Calu3 (cell line): ENCODE data around the gene GLB1L. TPM values are rescaled to one million over a fixed set of nuclear protein-coding genes. Genes with fewer than 3 reads are reported as not detected.

Experiments
- BruUV-seq: library from RNA; stranded (reverse); fragments of 400-500 nt; replicated peaks from 2 replicates; lab custom pipeline; 2021; lab: Mats Ljungman, UMichigan
- CTCF ChIA-PET: fragments of 300-600 bp; sonication (Branson Sonifier 250); formaldehyde crosslinking; loops from one replicate; lab custom pipeline; 2022; ENCODE audit warnings: antibody characterized with exemption; lab: Charles Lee
- DNase-seq: peaks from one replicate; pipeline ENCODE4 v3.0.0; 2022
- H3K27ac Mint-ChIP-seq: one replicate; pipeline ENCODE4 v1.8.0; 2022; ENCODE audit warnings: mixed read lengths; ENCODE audit not compliant: unreplicated experiment
- H3K27me3 Mint-ChIP-seq: one replicate; pipeline ENCODE4 v1.8.0; 2022; ENCODE audit warnings: mixed read lengths; ENCODE audit not compliant: unreplicated experiment
- H3K36me3 Mint-ChIP-seq: one replicate; pipeline ENCODE4 v1.8.0; 2022; ENCODE audit warnings: mild to moderate bottlenecking, moderate library complexity, mixed read lengths; ENCODE audit not compliant: insufficient read depth, unreplicated experiment
- H3K4me1 Mint-ChIP-seq: one replicate; pipeline ENCODE4 v1.8.0; 2022; ENCODE audit warnings: mild to moderate bottlenecking, low read depth, mixed read lengths; ENCODE audit not compliant: unreplicated experiment
- H3K4me3 Mint-ChIP-seq: one replicate; pipeline ENCODE4 v1.8.0; 2022; ENCODE audit warnings: mild to moderate bottlenecking, low read depth, moderate library complexity, mixed read lengths; ENCODE audit not compliant: unreplicated experiment
- H3K9me3 Mint-ChIP-seq: one replicate; pipeline ENCODE4 v1.8.0; 2022; ENCODE audit warnings: low read depth, mixed read lengths; ENCODE audit not compliant: unreplicated experiment
- CTCF ChIP-seq: fragments of 200-600 bp; IDR thresholded peaks from one replicate; pipeline ENCODE4 v1.8.0; 2022; ENCODE audit warnings: antibody characterized with exemption; ENCODE audit not compliant: unreplicated experiment
- intact Hi-C: fragments of 100-400 bp; cut with micrococcal nuclease; formaldehyde crosslinking; loops from one replicate; pipeline ENCODE4 v1.10.0; 2022; ENCODE audit not compliant: unreplicated experiment
- total RNA-seq: library from RNA; stranded (reverse); gene quantifications from 2 replicates; pipeline ENCODE4 v1.2.3, GENCODE V29; 2022

GLB1L gene
- total RNA-seq, 1 experiment from 2014 or later: 12.1 TPM

GRCh38 chr2:219225350-219225749 is 19.9 kb downstream of the GLB1L start:
- no peak for TF ChIP-seq CTCF
- H3K4me3 Mint-ChIP-seq: no peak overlapping the region
- intact Hi-C loops: no loop called here
- no peak for DNase-seq
- no TSS peak for BruUV-seq
- H3K9me3 Mint-ChIP-seq: no peaks in the 10 kb centered on the region
- peaks cover 52% of the 10 kb centered on the region for H3K36me3 Mint-ChIP-seq
- no peak overlapping the region for H3K27ac Mint-ChIP-seq
- CTCF ChIA-PET: no interaction called here
- no peaks in the 10 kb centered on the region for H3K27me3 Mint-ChIP-seq
- H3K4me1 Mint-ChIP-seq: no peaks in the 10 kb centered on the region

- intact Hi-C loops: no loop called here
- BruUV-seq: no TSS peak
- Mint-ChIP-seq H3K36me3 (peaks cover 52% of the 10 kb centered on the region), H3K27me3 (no peaks in the 10 kb centered on the region), H3K27ac (no peak overlapping the region), H3K9me3 (no peaks in the 10 kb centered on the region), H3K4me1 (no peaks in the 10 kb centered on the region), H3K4me3 (no peak overlapping the region)
- CTCF ChIA-PET: interaction anchor here (0.5 kb wide), 1 partner anchor 49 kb away, joined by 4 read pairs; no protein-coding TSS in a partner anchor
- TF ChIP-seq CTCF: no peak
- no peak for DNase-seq
Measured at GRCh38 chr2:219223831-219224610, 21.2 kb downstream of the GLB1L start.

- DNase-seq: no peak
- no peaks in the 10 kb centered on the region for H3K9me3 Mint-ChIP-seq
- H3K4me1 Mint-ChIP-seq: peaks cover 11% of the 10 kb centered on the region
- BruUV-seq: no TSS peak
- intact Hi-C loops: no loop called here
- CTCF ChIA-PET: interaction anchor here (1.1 kb wide), 1 partner anchor 23 kb away, joined by 3 read pairs; the partner anchor contains the start of genes GLB1L and STK16
- H3K36me3 Mint-ChIP-seq: peaks cover 63% of the 10 kb centered on the region
- no peaks in the 10 kb centered on the region for H3K27me3 Mint-ChIP-seq
- no peak overlapping the region for H3K4me3 Mint-ChIP-seq
- H3K27ac Mint-ChIP-seq: no peak overlapping the region
- TF ChIP-seq CTCF: no peak
Measured at GRCh38 chr2:219221957-219222518, 23.2 kb downstream of the GLB1L start.

- DNase-seq: no peak
- no peak overlapping the region for H3K27ac Mint-ChIP-seq
- no peak overlapping the region for H3K4me3 Mint-ChIP-seq
- intact Hi-C loops: no loop called here
- H3K9me3 Mint-ChIP-seq: no peaks in the 10 kb centered on the region
- H3K27me3 Mint-ChIP-seq: no peaks in the 10 kb centered on the region
- H3K4me1 Mint-ChIP-seq: peaks cover 18% of the 10 kb centered on the region
- H3K36me3 Mint-ChIP-seq: peaks cover 66% of the 10 kb centered on the region
- CTCF ChIA-PET: interaction anchor here (0.6 kb wide), 2 partner anchors 116 to 202 kb away, joined by 3 to 4 read pairs; no protein-coding TSS in a partner anchor
- no TSS peak for BruUV-seq
- no peak for TF ChIP-seq CTCF
Measured at GRCh38 chr2:219220652-219221402, 24.4 kb downstream of the GLB1L start.
